Osteoblast (primary cell): ENCODE data around the gene DIABLO. TPM values are rescaled to one million over a fixed set of nuclear protein-coding genes. Genes with fewer than 3 reads are reported as not detected.
"Not testable (repeated sequence)": the region's sequence is repeated elsewhere in the genome, so short reads cannot be mapped to it uniquely, and the experiment has no call there.

Experiments
- DNase-seq: peaks from one replicate; pipeline ENCODE4 v3.0.0; 2011; ENCODE audit warnings: low spot score, mixed read lengths; ENCODE audit not compliant: insufficient read length; ENCODE audit errors: missing footprints
- H2AFZ ChIP-seq: 2 replicates; pipeline ENCODE4 v1.6.0; 2011; ENCODE audit warnings: mild to moderate bottlenecking, low read length
- H3K27ac ChIP-seq: 2 replicates; pipeline ENCODE4 v1.5.1; 2011; ENCODE audit warnings: mild to moderate bottlenecking, low read depth, low read length, moderate library complexity
- H3K27me3 ChIP-seq: 2 replicates; pipeline ENCODE4 v1.6.0; 2012; ENCODE audit warnings: mild to moderate bottlenecking, control low read depth, inconsistent platforms, low read length, moderate library complexity; ENCODE audit not compliant: insufficient read depth
- H3K36me3 ChIP-seq: 2 replicates; pipeline ENCODE4 v1.5.1; 2011; ENCODE audit warnings: mild to moderate bottlenecking, low read length, control low read depth, moderate library complexity; ENCODE audit not compliant: insufficient read depth
- H3K4me1 ChIP-seq: 2 replicates; pipeline ENCODE4 v1.5.1; 2011; ENCODE audit warnings: mild to moderate bottlenecking, low read length, control low read depth, moderate library complexity; ENCODE audit not compliant: insufficient read depth
- H3K4me2 ChIP-seq: 2 replicates; pipeline ENCODE4 v1.6.0; 2011; ENCODE audit warnings: mild to moderate bottlenecking, low read length; ENCODE audit not compliant: insufficient read depth
- H3K4me3 ChIP-seq: fragments of 200-600 bp; sonication (generic); 3 replicates; pipeline ENCODE4 v1.5.1; 2012; ENCODE audit warnings: mild to moderate bottlenecking, low read length, inconsistent platforms; ENCODE audit not compliant: insufficient read depth
- H3K79me2 ChIP-seq: 2 replicates; pipeline ENCODE4 v1.6.0; 2012; ENCODE audit warnings: mild to moderate bottlenecking, low read length, control low read depth, inconsistent platforms; ENCODE audit not compliant: insufficient read depth
- H3K9me3 ChIP-seq: 2 replicates; pipeline ENCODE4 v1.5.1; 2011; ENCODE audit warnings: low read depth, low read length, control low read depth
- H4K20me1 ChIP-seq: 2 replicates; pipeline ENCODE4 v1.6.0; 2012; ENCODE audit warnings: mild to moderate bottlenecking, low read length, control low read depth; ENCODE audit not compliant: insufficient read depth
- total RNA-seq: library from RNA; depleted of rRNA; stranded (reverse); fragments of >200 nt; gene quantifications from 2 replicates; pipeline ENCODE4 v1.2.3, GENCODE V29; 2012
- TF ChIP-seq, protein P1 (sequence below): IDR thresholded peaks from 2 replicates; pipeline ENCODE4 v1.5.1; 2011; ENCODE audit warnings: mild to moderate bottlenecking, low read depth, low read length, moderate library complexity; ENCODE audit errors: extremely low read depth

DIABLO gene
- total RNA-seq, 1 donor, result 64.4 TPM

DNA sequence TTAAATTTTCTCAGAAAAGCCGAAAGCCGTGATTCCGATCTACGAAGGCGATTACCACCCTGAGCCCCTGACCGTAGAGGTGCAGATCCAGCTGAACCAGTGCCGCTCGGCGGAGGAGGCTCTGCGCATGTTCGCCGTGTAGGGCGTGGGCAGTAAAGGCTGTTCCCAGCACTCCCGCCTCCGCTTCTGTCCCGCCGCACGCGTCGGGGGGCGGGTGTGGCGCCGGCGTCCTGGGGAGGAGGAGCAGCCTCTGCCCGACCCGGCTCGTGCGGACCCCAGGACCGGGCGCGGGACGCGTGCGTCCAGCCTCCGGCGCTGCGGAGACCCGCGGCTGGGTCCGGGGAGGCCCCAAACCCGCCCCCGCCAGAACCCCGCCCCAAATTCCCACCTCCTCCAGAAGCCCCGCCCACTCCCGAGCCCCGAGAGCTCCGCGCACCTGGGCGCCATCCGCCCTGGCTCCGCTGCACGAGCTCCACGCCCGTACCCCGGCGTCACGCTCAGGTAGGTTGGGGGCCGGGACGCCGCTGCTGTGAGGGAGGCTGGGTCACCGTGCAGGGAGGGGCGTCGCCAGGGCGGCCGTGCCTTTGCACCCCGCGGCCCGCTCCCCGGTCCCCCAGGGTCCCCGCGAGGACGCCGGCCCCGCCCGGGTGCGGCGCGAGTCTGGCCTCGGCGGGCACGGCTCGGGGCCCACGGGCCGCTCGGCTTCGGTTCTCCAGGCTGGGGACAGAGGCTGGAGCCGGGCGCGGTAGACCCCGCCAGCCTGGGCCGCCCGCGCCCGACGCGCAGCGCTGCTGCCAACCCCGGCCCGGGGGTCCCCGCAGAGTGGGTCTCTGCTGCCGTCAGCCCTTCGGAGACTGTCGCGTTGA, 22.3 kb downstream of the DIABLO start, which contains the start of gene B3GNT4:
TSS of gene B3GNT4 (plus strand) at position 409 of the 866 bp plus-strand sequence. CDS start 910 bp downstream, outside the sequence.
- peaks cover 31% of the 10 kb centered on the region for H3K27me3 ChIP-seq
- H3K9me3 ChIP-seq, result no peaks in the 10 kb centered on the region
- H3K79me2 ChIP-seq, result no peaks in the 10 kb centered on the region
- peak; percentile 94 for DNase-seq
- H4K20me1 ChIP-seq, result peaks cover 14% of the 10 kb centered on the region
- H3K4me1 ChIP-seq, result peaks cover 6% of the 10 kb centered on the region
- peak within 1 kb of the TSS; percentile 71 for H3K4me3 ChIP-seq
- TF ChIP-seq, protein P1, sequence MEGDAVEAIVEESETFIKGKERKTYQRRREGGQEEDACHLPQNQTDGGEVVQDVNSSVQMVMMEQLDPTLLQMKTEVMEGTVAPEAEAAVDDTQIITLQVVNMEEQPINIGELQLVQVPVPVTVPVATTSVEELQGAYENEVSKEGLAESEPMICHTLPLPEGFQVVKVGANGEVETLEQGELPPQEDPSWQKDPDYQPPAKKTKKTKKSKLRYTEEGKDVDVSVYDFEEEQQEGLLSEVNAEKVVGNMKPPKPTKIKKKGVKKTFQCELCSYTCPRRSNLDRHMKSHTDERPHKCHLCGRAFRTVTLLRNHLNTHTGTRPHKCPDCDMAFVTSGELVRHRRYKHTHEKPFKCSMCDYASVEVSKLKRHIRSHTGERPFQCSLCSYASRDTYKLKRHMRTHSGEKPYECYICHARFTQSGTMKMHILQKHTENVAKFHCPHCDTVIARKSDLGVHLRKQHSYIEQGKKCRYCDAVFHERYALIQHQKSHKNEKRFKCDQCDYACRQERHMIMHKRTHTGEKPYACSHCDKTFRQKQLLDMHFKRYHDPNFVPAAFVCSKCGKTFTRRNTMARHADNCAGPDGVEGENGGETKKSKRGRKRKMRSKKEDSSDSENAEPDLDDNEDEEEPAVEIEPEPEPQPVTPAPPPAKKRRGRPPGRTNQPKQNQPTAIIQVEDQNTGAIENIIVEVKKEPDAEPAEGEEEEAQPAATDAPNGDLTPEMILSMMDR, result no peak
- H3K27ac ChIP-seq, result no peak within 1 kb of the TSS
- peak within 1 kb of the TSS; percentile 89 for H3K4me2 ChIP-seq
- H2AFZ ChIP-seq, result peak within 1 kb of the TSS; percentile 82
- H3K36me3 ChIP-seq, result peaks cover 8% of the 10 kb centered on the region

DNA sequence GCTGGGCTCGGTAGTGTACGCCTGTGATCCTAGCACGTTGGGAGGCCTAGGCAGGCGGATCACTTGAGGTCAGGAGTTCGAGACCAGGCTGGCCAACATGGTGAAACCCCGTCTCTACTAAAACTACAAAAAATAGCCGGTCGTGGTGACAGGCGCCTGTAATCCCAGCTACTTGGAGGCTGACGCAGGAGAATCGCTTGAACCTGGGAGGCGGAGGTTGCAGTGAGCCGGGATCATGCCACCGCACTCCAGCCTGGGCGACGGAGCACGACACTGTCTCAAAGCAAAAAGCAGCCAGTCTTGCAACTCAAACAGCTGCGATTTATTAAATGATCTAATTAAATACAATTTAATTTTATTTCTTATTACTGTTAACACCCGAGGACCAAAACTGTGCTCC, 23.0 kb downstream of the DIABLO start:
- Histone ChIP-seq H3K4me3 (peak overlapping the region; percentile 71), H2AFZ (peak overlapping the region; percentile 82), H4K20me1 (peaks cover 14% of the 10 kb centered on the region), H3K27me3 (peaks cover 31% of the 10 kb centered on the region), H3K4me1 (peaks cover 12% of the 10 kb centered on the region), H3K4me2 (peak overlapping the region; percentile 89)
- H3K79me2 ChIP-seq, H3K36me3 ChIP-seq, DNase-seq, H3K9me3 ChIP-seq, H3K27ac ChIP-seq: not testable (repeated sequence)

DNA sequence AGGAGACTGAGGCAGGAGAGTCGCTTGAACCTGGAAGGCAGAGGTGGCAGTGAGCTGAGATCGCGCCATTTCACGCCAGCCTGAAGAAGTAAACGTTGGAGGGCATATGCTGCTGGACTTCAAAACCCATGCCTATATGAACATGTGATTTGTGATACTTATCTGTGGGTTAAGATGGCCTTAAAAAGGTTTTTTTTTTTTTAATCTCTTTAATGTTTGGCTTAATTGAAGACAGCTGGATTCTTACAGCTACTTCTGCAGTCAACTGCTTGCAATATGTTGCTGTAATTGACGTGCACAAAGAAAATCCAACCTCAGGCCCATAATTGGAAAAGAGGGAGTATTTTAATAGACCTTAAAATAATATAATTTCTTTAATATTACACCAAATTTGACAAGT, 23.8 kb downstream of the DIABLO start:
- H3K27ac ChIP-seq, result no peak overlapping the region
- peaks cover 31% of the 10 kb centered on the region for H3K27me3 ChIP-seq
- no peak overlapping the region for H3K4me3 ChIP-seq
- no peak overlapping the region for H2AFZ ChIP-seq
- no peak overlapping the region for H3K4me2 ChIP-seq
- H3K36me3 ChIP-seq, result no peaks in the 10 kb centered on the region
- TF ChIP-seq, protein P1, result no peak
- peaks cover 10% of the 10 kb centered on the region for H4K20me1 ChIP-seq
- DNase-seq, result no peak
- H3K9me3 ChIP-seq, result no peaks in the 10 kb centered on the region
- peaks cover 17% of the 10 kb centered on the region for H3K4me1 ChIP-seq
- no peaks in the 10 kb centered on the region for H3K79me2 ChIP-seq

DNA sequence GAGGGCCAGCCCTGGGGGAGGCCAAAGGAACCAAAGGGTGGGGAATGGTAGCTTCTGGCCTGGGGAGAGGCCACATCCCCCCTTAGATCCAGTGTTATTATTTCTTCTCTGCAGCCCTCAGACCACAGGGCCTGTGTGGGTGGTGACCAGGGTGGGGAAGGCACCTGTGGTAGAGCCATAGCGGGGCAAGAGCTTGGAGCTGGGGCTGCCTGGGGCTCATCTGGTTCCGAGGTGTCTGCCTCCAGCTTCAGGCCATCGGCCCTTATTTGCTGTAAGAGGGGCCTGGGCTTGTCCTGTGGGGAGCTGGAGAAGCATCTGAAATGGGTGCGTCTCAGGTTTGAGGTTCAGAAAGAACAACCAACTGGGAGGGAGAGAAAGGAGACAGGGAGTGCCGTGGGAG, 24.5 kb downstream of the DIABLO start:
- H4K20me1 ChIP-seq, result peaks cover 5% of the 10 kb centered on the region
- peaks cover 31% of the 10 kb centered on the region for H3K27me3 ChIP-seq
- no peaks in the 10 kb centered on the region for H3K36me3 ChIP-seq
- H3K4me1 ChIP-seq, result peaks cover 17% of the 10 kb centered on the region
- H3K4me2 ChIP-seq, result no peak overlapping the region
- no peak for DNase-seq
- no peak overlapping the region for H3K4me3 ChIP-seq
- TF ChIP-seq, protein P1, result no peak
- no peaks in the 10 kb centered on the region for H3K79me2 ChIP-seq
- H3K9me3 ChIP-seq, result no peaks in the 10 kb centered on the region
- no peak overlapping the region for H3K27ac ChIP-seq
- H2AFZ ChIP-seq, result no peak overlapping the region
